Measurements from ENCODE around the gene ENOX1. TPM values are rescaled to one million over a fixed set of nuclear protein-coding genes. Genes with fewer than 3 reads are reported as not detected.

ENOX1 gene
- total and polyA plus RNA-seq, 2 of the 13 experiments (the other 11 are each of a cell fraction or from before 2014, with no cell fraction given), result not detected

GRCh38 chr13:43574605-43575004 lies 212.2 kb downstream of the ENOX1 start:
- POLR2A ChIA-PET, result no interaction called here
- FAIRE-seq, result no peak
- no peak for DNase-seq (ENCODE audit: low spot score)
- no peak overlapping the region for H3K4me3 ChIP-seq (replicated peaks in 1 of 3; ENCODE audit: insufficient read depth in 1 of 3, low read depth in 2 of 3, low read length in 3 of 3)
- 33% methylated on average over 4 of the region's 4 CpGs for WGBS (ENCODE audit: low lambda C conversion rate)
- no TSS peak for BruUV-seq (replicated peaks)
- H3K79me2 ChIP-seq (ENCODE audit: insufficient read depth, low read length), result no peaks in the 10 kb centered on the region
- H3K27me3 ChIP-seq (ENCODE audit: control insufficient read depth in 1 of 2, insufficient read depth in 2 of 2, low read length in 2 of 2), result no peaks in the 10 kb centered on the region
- TF ChIP-seq NKX3-1 (CRISPR knock-in tag; IDR thresholded peaks at IDR 0.05) (no peak), TBX3 (IDR thresholded peaks at IDR 0.05; ENCODE audit: borderline replicate concordance) (no peak), RBM39 (IDR thresholded peaks at IDR 0.05; ENCODE audit: low read depth, low read length, poor library complexity, severe bottlenecking) (no peak), TFDP2 (CRISPR knock-in tag; IDR thresholded peaks at IDR 0.05) (no peak), PAXIP1 (CRISPR knock-in tag; conservative IDR thresholded peaks at IDR 0.05) (no peak), ARNT (IDR thresholded peaks at IDR 0.05) (no peak), ZFX (CRISPR knock-in tag; IDR thresholded peaks at IDR 0.05; ENCODE audit: low read depth) (no peak), ZMAT5 (CRISPR knock-in tag; IDR thresholded peaks at IDR 0.05; ENCODE audit: borderline replicate concordance, low read depth) (no peak), ZNF557 (CRISPR knock-in tag; IDR thresholded peaks at IDR 0.05) (no peak), ZNF792 (CRISPR knock-in tag; IDR thresholded peaks at IDR 0.05) (no peak), ATRX (CRISPR knock-in tag; IDR thresholded peaks at IDR 0.05; ENCODE audit: borderline replicate concordance) (no peak)
- no peaks in the 10 kb centered on the region for H3K4me1 ChIP-seq (ENCODE audit: insufficient read depth, low read length)
- H3K36me3 ChIP-seq (replicated peaks in 1 of 2; ENCODE audit: control insufficient read depth in 1 of 2, insufficient read depth in 2 of 2, low read length in 2 of 2), result no peaks in the 10 kb centered on the region
- intact Hi-C loops (cut with micrococcal nuclease; ENCODE audit: unreplicated experiment), result no loop called here
- ATAC-seq, result no peak
- no peaks in the 10 kb centered on the region for H3K9me3 ChIP-seq (ENCODE audit: low read length)
- CTCF ChIA-PET (ENCODE audit: low intra/inter-chr PET ratio, low total read pairs), result no interaction called here
- H3K27ac ChIP-seq (ENCODE audit: extremely low read length, insufficient read depth, low read length), result no peak overlapping the region
- in situ Hi-C loops (cut with HindIII; ENCODE audit: extremely low pct_ligation_motif_present, low pct_unique_long_range_greater_than_20kb), result no loop called here
- H4K20me1 ChIP-seq (ENCODE audit: insufficient read depth, low read length), result no peaks in the 10 kb centered on the region
- H3K9ac ChIP-seq (ENCODE audit: insufficient read depth, low read depth, low read length), result no peak overlapping the region
- H3K4me2 ChIP-seq (ENCODE audit: low read depth, low read length), result no peak overlapping the region
- H2AFZ ChIP-seq (ENCODE audit: low read length), result no peak overlapping the region

Data from HepG2 (cell line).